ENCODE measurements around the gene LHFPL2.
A peak's percentile ranks its signal among the peaks of the same experiment; 100 is the strongest.
"Not testable (repeated sequence)": the region's sequence is repeated elsewhere in the genome, so short reads cannot be mapped to it uniquely, and the experiment has no call there.

LHFPL2 gene

GRCh38 chr5:78677777-78678668, 29.5 kb upstream of the LHFPL2 start:
- Histone ChIP-seq H3K27me3 (ENCODE audit: insufficient read depth, low read length) (no peaks in the 10 kb centered on the region), H3K27ac (ENCODE audit: low read depth, low read length) (peak overlapping the region; percentile 94), H3K79me2 (ENCODE audit: control insufficient read depth, insufficient read depth, low read length, unreplicated experiment) (no peaks in the 10 kb centered on the region), H3K4me3 (ENCODE audit: low read depth, low read length) (peak overlapping the region; percentile 44), H3K36me3 (ENCODE audit: insufficient read depth, low read length) (no peaks in the 10 kb centered on the region), H3K4me1 (ENCODE audit: control insufficient read depth, insufficient read depth, low read length, unreplicated experiment) (peaks cover 24% of the 10 kb centered on the region), H2AFZ (ENCODE audit: low read length, unreplicated experiment) (peak overlapping the region; percentile 57)

DNA sequence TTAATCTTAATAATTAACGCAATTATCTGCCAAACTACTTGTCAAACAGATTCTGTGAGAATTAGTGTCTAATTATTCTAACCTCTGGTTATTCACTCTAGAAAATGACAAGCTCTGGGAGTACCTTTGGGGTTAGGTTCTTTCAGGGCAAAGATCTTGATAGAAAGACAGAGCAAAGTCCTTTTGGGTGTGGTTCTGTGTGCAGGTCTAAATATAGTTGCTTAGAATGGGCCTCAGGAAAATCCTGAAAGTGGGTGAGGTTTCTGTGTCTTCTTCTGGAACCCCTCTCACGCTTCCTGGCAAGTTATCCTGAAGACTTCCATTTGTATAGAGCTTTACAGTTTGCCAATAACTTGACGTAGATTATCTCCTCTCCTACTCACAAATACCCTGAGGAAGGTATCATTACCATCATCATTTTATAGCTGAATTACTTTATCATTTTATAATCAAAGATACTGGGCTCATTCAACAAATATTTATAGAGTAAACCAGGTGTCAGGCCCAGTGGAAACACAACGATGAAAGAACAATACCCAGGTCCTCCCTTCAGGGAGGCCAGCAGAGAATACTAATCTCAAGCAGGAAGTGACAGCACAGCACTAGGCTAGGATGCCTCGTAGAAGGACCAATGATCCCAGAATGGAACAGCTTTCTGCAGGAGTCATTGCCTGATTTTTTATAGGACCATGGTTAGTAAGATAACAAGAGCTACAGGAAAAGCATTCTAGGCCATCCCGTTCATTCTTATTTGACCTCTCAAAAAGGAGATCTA, 27.6 kb upstream of the LHFPL2 start:
- Histone ChIP-seq H3K4me3 (ENCODE audit: low read depth, low read length) (no peak overlapping the region), H3K79me2 (ENCODE audit: control insufficient read depth, insufficient read depth, low read length, unreplicated experiment) (no peaks in the 10 kb centered on the region), H2AFZ (ENCODE audit: low read length, unreplicated experiment) (no peak overlapping the region), H3K27me3 (ENCODE audit: insufficient read depth, low read length) (no peaks in the 10 kb centered on the region), H3K4me1 (ENCODE audit: control insufficient read depth, insufficient read depth, low read length, unreplicated experiment) (peaks cover 24% of the 10 kb centered on the region), H3K36me3 (ENCODE audit: insufficient read depth, low read length) (no peaks in the 10 kb centered on the region), H3K27ac (ENCODE audit: low read depth, low read length) (no peak overlapping the region)

DNA sequence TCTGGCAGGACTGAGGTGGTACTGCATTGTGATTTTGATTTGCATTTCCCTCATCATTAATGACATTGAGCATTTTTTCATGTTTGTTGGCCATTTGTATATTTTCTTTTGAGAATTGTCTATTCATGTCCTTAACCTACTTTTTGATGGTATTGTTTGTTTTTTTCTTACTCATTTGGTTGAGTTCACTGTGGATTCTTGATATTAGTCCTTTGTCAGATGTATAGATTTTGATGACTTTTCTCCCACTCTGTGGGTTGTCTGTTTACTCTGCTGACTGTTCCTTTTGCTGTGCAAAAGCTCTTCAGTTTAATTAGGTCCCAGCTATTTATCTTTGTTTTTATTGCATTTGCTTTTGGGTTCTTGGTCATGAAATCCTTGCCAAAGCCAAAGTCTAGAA, 25.3 kb upstream of the LHFPL2 start:
- H3K27ac ChIP-seq (ENCODE audit: low read depth, low read length); H3K4me3 ChIP-seq (ENCODE audit: low read depth, low read length); H3K36me3 ChIP-seq (ENCODE audit: insufficient read depth, low read length); H3K27me3 ChIP-seq (ENCODE audit: insufficient read depth, low read length); H3K79me2 ChIP-seq (ENCODE audit: control insufficient read depth, insufficient read depth, low read length, unreplicated experiment); H2AFZ ChIP-seq (ENCODE audit: low read length, unreplicated experiment): not testable (repeated sequence)
- peaks cover 16% of the 10 kb centered on the region for H3K4me1 ChIP-seq (ENCODE audit: control insufficient read depth, insufficient read depth, low read length, unreplicated experiment)

- Histone ChIP-seq H3K4me3 (ENCODE audit: low read depth, low read length) (no peak overlapping the region), H3K4me1 (ENCODE audit: control insufficient read depth, insufficient read depth, low read length, unreplicated experiment) (no peaks in the 10 kb centered on the region), H2AFZ (ENCODE audit: low read length, unreplicated experiment) (no peak overlapping the region), H3K27me3 (ENCODE audit: insufficient read depth, low read length) (no peaks in the 10 kb centered on the region), H3K79me2 (ENCODE audit: control insufficient read depth, insufficient read depth, low read length, unreplicated experiment) (no peaks in the 10 kb centered on the region), H3K36me3 (ENCODE audit: insufficient read depth, low read length) (no peaks in the 10 kb centered on the region), H3K27ac (ENCODE audit: low read depth, low read length) (no peak overlapping the region)
Measured at GRCh38 chr5:78672154-78672553, 23.6 kb upstream of the LHFPL2 start.

DNA sequence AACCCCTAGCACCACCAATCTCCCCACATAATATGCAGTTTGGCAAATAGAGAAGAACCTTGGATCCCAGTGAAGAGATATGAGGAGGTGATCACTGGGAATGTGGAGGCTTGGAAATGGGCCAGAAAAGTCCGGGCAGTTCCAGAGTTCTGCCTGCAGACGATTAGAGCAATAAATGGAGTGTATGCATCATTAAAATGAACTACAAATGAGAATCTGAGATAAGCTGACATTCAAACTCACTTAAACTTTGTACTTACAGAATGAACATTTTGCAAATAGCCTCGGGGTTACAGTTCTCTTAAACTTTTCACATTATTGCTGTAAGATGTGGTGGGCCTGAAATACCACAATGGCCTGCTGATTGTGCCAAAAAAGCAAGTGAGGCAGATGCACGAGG, 23.0 kb upstream of the LHFPL2 start:
- no peak overlapping the region for H3K27ac ChIP-seq (ENCODE audit: low read depth, low read length)
- no peak overlapping the region for H2AFZ ChIP-seq (ENCODE audit: low read length, unreplicated experiment)
- no peaks in the 10 kb centered on the region for H3K79me2 ChIP-seq (ENCODE audit: control insufficient read depth, insufficient read depth, low read length, unreplicated experiment)
- no peak overlapping the region for H3K4me3 ChIP-seq (ENCODE audit: low read depth, low read length)
- no peaks in the 10 kb centered on the region for H3K36me3 ChIP-seq (ENCODE audit: insufficient read depth, low read length)
- H3K27me3 ChIP-seq (ENCODE audit: insufficient read depth, low read length) = no peaks in the 10 kb centered on the region
- no peaks in the 10 kb centered on the region for H3K4me1 ChIP-seq (ENCODE audit: control insufficient read depth, insufficient read depth, low read length, unreplicated experiment)

GRCh38 chr5:78670701-78671269, 22.2 kb upstream of the LHFPL2 start:
- H3K36me3 ChIP-seq (ENCODE audit: insufficient read depth, low read length) = no peaks in the 10 kb centered on the region
- H3K4me1 ChIP-seq (ENCODE audit: control insufficient read depth, insufficient read depth, low read length, unreplicated experiment) = no peaks in the 10 kb centered on the region
- H2AFZ ChIP-seq (ENCODE audit: low read length, unreplicated experiment) = no peak overlapping the region
- no peaks in the 10 kb centered on the region for H3K79me2 ChIP-seq (ENCODE audit: control insufficient read depth, insufficient read depth, low read length, unreplicated experiment)
- no peaks in the 10 kb centered on the region for H3K27me3 ChIP-seq (ENCODE audit: insufficient read depth, low read length)
- H3K27ac ChIP-seq (ENCODE audit: low read depth, low read length) = no peak overlapping the region
- H3K4me3 ChIP-seq (ENCODE audit: low read depth, low read length) = no peak overlapping the region

- Histone ChIP-seq H3K4me1 (ENCODE audit: control insufficient read depth, insufficient read depth, low read length, unreplicated experiment) (no peaks in the 10 kb centered on the region), H3K36me3 (ENCODE audit: insufficient read depth, low read length) (no peaks in the 10 kb centered on the region), H3K27me3 (ENCODE audit: insufficient read depth, low read length) (no peaks in the 10 kb centered on the region), H3K79me2 (ENCODE audit: control insufficient read depth, insufficient read depth, low read length, unreplicated experiment) (no peaks in the 10 kb centered on the region), H3K4me3 (ENCODE audit: low read depth, low read length) (no peak overlapping the region), H2AFZ (ENCODE audit: low read length, unreplicated experiment) (no peak overlapping the region), H3K27ac (ENCODE audit: low read depth, low read length) (no peak overlapping the region)
Measured at GRCh38 chr5:78669331-78669730, 20.8 kb upstream of the LHFPL2 start.

- H3K27ac ChIP-seq (ENCODE audit: low read depth, low read length) = no peak overlapping the region
- no peaks in the 10 kb centered on the region for H3K79me2 ChIP-seq (ENCODE audit: control insufficient read depth, insufficient read depth, low read length, unreplicated experiment)
- H3K27me3 ChIP-seq (ENCODE audit: insufficient read depth, low read length) = no peaks in the 10 kb centered on the region
- H3K4me1 ChIP-seq (ENCODE audit: control insufficient read depth, insufficient read depth, low read length, unreplicated experiment) = no peaks in the 10 kb centered on the region
- no peak overlapping the region for H3K4me3 ChIP-seq (ENCODE audit: low read depth, low read length)
- no peaks in the 10 kb centered on the region for H3K36me3 ChIP-seq (ENCODE audit: insufficient read depth, low read length)
- no peak overlapping the region for H2AFZ ChIP-seq (ENCODE audit: low read length, unreplicated experiment)
Measured at GRCh38 chr5:78667461-78668103, 19.0 kb upstream of the LHFPL2 start.

DNA sequence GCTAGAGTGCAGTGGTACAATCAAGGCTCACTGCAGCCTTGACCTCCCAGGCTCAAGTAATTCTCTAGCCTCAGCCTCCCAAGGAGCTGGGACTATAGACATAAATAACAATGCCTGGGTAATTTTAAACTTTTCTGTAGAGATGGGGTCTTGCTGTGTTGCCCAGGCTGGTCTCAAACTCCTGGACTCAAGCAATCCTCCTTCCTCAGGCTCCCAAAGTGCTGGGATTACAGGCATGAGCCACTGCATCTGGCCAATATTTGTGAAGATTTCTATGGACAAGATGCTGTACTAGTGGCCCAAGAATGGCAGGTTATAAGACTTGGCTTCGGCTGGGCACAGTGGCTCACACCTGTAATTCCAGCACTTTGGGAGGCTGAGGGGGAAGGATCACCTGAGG, 18.4 kb upstream of the LHFPL2 start:
- not testable (repeated sequence) for H3K27me3 ChIP-seq (ENCODE audit: insufficient read depth, low read length); H3K27ac ChIP-seq (ENCODE audit: low read depth, low read length); H3K4me3 ChIP-seq (ENCODE audit: low read depth, low read length); H3K79me2 ChIP-seq (ENCODE audit: control insufficient read depth, insufficient read depth, low read length, unreplicated experiment); H3K36me3 ChIP-seq (ENCODE audit: insufficient read depth, low read length); H2AFZ ChIP-seq (ENCODE audit: low read length, unreplicated experiment); H3K4me1 ChIP-seq (ENCODE audit: control insufficient read depth, insufficient read depth, low read length, unreplicated experiment)

DNA sequence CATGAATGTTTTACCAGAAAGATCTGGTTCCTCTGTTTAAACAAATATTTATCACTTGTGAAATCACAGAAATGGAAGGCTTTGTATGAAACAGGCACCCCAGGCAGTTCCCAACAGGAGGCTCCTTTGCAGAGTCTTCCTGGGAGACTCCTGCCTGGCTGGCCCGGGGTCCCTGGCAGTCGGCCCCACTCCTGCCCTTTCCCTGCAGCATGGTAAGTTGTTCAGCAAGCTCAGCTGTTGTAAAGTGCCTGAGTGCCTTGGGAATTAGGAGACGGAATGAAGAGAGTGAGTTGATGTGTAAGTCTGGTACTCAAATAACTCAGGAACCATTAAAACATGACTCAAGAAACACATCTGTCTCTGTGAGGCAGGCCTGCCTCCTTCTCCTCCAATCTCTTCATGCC, 17.5 kb upstream of the LHFPL2 start:
- H3K4me3 ChIP-seq (ENCODE audit: low read depth, low read length) = no peak overlapping the region
- no peaks in the 10 kb centered on the region for H3K4me1 ChIP-seq (ENCODE audit: control insufficient read depth, insufficient read depth, low read length, unreplicated experiment)
- no peak overlapping the region for H2AFZ ChIP-seq (ENCODE audit: low read length, unreplicated experiment)
- no peak overlapping the region for H3K27ac ChIP-seq (ENCODE audit: low read depth, low read length)
- no peaks in the 10 kb centered on the region for H3K36me3 ChIP-seq (ENCODE audit: insufficient read depth, low read length)
- no peaks in the 10 kb centered on the region for H3K79me2 ChIP-seq (ENCODE audit: control insufficient read depth, insufficient read depth, low read length, unreplicated experiment)
- no peaks in the 10 kb centered on the region for H3K27me3 ChIP-seq (ENCODE audit: insufficient read depth, low read length)
